GM12873 (cell line): ENCODE results near the gene CHST12.

Source experiments
- TF ChIP-seq, protein P1 (sequence below): IDR thresholded peaks from 2 replicates; pipeline ENCODE4 v1.5.1; 2012; ENCODE audit warnings: low read depth, mild to moderate bottlenecking, moderate library complexity, low read length, control low read depth; ENCODE audit not compliant: insufficient read depth; ENCODE audit errors: missing control alignments

The CHST12 gene

DNA sequence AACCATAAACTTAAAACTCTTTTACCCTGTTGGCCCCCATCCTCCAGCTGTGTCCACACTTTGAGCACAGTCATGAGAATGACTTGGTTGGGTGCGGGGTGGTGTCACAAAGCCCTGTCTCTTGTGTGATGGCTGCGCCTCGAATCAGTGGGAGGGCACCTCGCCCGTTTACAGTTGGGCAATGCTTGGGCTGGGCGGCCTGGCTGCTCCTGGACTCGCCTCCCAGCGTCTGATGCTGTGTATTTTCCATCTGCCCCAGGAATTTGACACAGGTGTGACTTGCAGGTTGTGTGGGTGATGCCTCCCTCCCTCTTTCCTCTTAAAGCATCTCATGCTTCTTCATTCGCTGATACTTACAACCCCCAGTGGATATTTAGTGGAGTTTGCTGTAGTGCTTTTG, 33.7 kb downstream of the CHST12 start:
- TF ChIP-seq, protein P1, sequence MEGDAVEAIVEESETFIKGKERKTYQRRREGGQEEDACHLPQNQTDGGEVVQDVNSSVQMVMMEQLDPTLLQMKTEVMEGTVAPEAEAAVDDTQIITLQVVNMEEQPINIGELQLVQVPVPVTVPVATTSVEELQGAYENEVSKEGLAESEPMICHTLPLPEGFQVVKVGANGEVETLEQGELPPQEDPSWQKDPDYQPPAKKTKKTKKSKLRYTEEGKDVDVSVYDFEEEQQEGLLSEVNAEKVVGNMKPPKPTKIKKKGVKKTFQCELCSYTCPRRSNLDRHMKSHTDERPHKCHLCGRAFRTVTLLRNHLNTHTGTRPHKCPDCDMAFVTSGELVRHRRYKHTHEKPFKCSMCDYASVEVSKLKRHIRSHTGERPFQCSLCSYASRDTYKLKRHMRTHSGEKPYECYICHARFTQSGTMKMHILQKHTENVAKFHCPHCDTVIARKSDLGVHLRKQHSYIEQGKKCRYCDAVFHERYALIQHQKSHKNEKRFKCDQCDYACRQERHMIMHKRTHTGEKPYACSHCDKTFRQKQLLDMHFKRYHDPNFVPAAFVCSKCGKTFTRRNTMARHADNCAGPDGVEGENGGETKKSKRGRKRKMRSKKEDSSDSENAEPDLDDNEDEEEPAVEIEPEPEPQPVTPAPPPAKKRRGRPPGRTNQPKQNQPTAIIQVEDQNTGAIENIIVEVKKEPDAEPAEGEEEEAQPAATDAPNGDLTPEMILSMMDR, result no peak

DNA sequence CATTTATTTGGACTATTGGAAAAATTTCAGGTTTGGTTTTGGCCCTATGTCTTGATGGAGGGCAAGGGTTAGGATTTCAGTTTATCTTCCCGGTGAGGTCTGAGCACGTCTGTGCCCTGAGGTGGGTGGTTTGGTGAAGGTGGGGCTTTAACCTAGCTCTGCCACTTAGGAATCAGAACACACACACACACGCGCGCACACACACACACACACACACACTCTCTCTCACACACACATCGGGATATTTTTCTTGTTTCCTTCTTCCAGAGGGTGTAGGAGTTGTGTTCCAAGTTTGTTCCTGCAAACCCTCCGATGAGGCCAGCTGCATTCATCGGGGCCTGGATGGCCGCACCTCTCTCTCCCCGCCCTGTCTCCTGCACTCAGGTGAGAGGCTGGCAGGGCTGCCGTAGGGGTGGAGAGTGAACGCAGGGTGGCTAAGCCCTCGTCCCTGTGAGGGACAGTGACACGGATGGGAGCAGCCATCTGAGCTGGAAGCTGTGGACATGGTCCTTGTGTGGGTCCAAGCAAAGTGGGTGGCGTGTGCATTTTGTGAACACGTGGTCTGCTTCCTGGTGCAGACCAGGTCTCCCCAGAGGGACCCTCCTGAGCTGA, 34.2 kb downstream of the CHST12 start:
- TF ChIP-seq, protein P1, result no peak

DNA sequence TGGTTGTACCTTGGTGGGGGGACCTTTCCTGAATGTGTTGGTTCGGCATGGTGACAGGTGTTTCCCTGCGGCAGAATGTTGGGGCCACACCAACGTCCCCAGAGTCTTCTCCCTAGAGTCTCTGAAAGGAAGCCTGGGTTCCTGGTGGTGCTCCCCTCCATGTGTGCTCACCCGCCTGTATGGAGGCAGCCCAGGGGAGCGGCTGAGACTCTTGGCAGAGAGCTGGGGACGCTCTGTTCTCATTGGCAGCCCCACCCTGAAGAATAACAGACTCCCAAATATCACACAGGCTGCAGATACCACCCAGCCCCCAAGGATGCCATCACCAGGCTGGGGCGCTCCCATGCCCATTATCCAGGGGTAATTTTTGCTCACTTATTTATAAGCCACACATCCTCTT, 34.8 kb downstream of the CHST12 start:
- TF ChIP-seq, protein P1, result no peak

DNA sequence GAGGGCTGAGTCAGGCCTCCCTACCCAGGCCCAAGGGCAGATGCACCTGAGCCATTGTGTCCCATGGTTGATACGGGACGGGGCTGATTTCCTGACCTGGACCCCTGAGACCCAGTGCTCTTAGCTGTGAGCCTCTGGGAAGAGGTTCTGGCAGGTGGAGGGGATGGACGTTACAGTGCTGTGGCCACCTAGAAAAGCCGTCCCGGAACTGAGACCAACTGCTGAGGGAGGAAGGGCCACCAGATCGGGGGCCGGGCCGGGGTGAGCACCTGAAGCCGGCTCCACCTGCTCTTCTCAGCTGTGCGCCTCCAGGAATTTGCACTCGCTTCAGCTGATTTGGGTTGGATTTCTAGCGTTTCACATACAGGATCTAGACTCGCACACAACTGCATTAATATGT, 35.4 kb downstream of the CHST12 start:
- TF ChIP-seq, protein P1, result no peak

DNA sequence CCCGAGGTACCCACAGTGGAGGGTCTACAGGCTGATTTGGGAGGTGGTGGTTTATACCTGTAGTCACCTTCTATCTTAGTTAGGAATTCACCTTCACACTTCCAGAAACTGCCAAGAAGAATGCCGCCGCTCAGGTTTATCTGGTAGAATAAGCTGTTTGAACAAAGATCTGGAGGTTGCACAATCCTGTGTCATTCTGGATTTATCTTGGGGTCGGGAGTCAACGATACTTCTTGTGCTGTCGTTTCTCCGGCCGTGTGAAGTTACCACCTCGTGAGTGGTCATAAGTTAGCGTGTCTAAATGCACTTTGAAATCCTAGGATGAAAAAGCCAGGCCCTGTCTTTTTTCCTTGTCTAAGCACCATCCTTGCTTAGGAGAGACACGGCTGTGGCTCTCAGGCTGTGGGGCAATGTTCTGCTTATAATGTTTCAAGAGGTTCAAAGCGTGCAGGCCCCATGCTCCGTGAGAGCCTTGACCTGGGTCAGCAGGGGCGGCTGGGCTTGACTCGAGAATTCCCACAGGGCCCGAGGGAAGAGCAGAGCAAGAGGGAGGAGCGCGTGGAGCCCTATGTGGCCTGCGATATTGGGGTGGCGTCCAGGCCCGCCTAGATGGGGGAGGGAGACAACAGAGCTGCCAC, 37.3 kb downstream of the CHST12 start:
- TF ChIP-seq, protein P1, result no peak

DNA sequence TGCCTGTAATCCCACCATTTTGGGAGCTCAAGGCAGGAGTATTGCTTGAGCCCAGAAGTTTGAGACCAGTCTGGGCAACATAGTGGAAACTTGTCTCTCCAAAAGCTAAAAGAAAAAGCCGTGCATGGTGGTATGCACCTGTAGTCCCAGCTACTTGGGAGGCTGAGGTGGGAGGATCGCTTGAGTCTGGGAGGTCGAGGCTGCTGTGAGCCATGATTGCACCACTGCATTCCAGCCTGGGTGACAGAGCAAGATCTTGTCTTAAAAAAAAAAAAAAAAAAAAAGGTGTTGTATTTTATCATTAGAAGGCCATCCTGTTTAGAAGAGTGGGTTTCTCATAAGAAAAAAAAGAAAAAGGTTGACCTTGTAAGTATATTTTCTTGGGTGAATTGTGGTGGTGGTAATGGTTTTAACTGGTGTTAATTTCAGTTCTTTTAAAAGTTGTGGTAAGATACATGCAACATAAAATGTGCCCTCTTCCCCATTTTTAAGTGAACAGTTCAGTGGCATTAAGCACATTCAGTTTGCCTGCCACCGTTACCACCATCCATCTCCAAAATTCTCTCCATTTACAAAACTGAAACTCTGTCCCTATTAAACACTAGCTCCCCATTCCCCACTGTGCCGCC, 38.1 kb downstream of the CHST12 start:
- TF ChIP-seq, protein P1, result no peak

DNA sequence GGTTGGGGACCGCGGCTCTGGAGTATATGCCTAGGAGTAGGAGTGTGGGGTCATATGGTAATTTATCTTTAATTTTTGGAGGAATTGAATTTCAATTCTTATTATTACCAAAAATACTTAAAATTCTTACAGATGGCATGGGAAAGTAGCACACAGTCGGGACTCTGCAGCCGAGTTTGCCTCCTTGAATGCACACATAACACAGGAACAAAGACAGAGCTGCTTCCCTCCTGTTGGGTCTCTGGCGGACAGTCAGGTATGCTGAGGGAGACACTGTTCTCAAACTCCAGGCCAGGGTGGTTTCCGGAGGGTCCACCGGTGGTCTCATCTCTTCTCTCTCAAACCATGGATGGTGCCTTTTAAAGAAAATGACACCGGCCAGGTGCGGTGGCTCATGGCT, 40.1 kb downstream of the CHST12 start:
- TF ChIP-seq, protein P1, result no peak
